Measurements from ENCODE around the gene KRTAP10-12.
"Not testable (repeated sequence)": the region's sequence is repeated elsewhere in the genome, so short reads cannot be mapped to it uniquely, and the experiment has no call there.

KRTAP10-12 gene, protein sequence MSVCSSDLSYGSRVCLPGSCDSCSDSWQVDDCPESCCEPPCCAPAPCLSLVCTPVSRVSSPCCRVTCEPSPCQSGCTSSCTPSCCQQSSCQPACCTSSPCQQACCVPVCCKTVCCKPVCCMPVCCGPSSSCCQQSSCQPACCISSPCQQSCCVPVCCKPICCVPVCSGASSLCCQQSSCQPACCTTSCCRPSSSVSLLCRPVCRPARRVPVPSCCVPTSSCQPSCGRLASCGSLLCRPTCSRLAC

DNA sequence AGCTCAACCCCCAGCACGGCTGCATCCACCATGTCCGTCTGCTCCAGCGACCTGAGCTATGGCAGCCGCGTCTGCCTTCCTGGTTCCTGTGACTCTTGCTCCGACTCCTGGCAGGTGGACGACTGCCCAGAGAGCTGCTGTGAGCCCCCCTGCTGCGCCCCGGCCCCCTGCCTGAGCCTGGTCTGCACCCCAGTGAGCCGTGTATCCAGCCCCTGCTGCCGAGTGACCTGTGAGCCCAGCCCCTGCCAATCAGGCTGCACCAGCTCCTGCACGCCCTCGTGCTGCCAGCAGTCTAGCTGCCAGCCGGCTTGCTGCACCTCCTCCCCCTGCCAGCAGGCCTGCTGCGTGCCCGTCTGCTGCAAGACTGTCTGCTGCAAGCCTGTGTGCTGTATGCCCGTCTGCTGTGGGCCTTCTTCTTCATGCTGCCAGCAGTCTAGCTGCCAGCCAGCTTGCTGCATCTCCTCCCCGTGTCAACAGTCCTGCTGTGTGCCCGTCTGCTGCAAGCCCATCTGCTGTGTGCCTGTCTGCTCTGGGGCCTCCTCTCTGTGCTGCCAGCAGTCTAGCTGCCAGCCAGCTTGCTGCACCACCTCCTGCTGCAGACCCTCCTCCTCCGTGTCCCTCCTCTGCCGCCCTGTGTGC lies at the start of gene KRTAP10-12:
TSS of gene KRTAP10-12 (plus strand) at position 1 of the 639 bp plus-strand sequence. CDS start at position 31, 30 bp downstream.
- not testable (repeated sequence) for DNase-seq

DNA sequence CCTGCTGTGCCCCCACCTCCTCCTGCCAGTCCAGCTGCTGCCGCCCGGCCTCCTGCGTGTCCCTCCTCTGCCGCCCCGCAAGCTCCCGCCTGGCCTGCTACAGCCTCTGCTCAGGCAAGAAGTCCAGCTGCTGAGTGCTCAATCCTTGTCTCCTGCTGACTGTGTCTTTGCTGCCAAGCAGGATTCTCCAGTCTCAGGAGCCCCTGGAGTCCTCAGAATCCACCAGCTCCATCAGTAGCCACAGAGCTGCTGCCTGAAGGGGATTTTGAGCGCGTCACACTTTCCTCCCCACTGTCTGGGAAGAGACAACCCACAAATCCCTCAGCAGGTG lies 49.8 kb upstream of the KRTAP10-12 start:
- DNase-seq, result no peak

DNA sequence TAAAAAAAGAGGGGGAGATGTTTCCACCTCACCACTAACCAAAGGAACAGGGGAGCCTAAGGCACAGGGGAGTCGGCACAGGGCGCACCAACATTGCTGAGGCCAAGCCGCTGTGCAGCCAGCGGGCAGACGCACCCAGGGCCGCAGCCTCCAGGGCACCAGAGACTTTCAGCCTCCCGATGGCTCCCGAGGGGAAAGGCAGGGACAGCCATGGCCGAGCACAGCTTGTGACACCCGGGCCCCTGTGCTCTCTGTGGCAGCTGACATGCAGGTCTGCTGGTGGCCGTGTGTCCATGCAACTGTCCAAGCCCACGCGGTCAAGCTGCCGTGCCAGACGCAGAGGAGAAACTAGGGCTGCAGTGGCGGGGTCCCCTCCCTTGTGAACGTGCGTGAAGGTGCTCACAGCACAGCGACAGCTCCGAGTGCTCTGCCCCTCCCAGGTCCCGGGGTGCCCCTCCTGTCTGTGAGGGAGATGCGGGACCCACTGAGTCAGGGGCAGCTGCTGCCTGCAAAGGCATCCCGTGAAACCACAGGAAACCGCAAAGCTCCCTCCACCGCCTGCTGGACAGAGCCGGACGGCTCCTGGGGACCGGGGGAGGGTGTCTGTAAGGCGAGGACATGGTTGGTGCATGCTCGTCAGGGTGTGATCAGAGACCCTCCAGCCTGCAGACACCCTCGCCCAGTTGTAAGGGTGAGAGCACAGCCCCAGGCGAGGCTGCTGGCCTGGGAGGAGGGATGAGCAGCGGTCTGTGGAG lies 48.2 kb upstream of the KRTAP10-12 start:
- DNase-seq, result no peak

DNA sequence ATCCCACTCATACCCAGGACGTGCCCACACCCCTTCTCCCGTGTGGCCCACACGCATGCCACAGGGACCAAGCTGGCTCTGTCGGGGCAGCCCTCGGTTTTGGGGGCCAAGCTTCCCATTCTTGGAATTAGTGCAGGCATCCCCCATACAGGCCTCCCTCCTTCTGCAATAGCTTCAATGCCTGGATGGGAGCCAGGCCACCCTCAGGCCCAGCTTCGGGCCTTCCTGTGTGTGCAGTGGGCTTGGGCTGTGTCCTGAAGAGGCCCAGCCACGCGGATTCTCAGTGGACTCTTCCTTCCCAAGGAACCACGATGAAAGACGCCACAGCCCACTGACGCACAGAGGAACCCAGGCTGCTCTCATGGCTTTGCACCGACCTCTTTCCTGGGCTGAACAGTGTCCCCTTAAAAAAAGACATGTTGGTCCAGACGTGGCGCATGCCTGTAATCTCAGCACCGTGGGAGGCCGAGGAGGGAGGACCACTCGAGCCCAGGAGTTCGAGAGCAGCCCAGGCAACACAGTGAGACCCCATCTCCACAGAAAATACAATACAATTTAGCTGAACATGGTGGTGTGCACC lies 47.4 kb upstream of the KRTAP10-12 start:
- DNase-seq, result no peak

DNA sequence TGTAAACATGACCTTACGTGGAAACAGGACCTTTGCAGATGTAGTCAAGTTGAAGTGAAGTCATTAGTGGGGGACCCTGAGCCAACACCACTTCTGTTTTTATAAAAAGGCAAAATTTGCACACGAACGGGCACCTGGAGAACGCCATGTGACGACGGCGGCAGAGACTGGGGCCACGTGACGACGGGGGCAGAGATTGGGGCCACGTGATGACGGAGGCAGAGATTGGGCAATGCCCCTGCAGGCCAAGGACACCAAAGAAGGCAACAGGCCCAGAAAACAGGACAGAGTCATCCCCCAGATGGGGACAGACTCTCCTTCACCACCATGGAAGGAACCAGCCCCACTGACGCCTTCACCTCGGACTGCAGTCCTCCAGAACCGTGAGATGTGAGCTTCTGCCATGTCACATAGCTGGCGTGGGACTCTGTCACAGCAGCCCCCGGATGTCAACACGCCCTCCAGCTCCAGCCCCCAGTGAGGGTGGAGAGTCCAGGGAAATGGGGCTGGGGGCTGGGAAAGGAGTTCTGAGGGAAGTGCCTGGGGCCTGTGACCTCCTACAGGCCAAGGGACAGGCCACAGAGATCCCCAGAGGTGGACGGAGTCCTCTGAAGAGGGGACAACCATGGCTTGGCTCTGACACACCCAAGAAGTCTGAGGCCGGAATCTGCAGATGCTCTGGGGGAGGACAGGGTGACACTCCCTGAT lies 46.6 kb upstream of the KRTAP10-12 start:
- DNase-seq, result no peak

DNA sequence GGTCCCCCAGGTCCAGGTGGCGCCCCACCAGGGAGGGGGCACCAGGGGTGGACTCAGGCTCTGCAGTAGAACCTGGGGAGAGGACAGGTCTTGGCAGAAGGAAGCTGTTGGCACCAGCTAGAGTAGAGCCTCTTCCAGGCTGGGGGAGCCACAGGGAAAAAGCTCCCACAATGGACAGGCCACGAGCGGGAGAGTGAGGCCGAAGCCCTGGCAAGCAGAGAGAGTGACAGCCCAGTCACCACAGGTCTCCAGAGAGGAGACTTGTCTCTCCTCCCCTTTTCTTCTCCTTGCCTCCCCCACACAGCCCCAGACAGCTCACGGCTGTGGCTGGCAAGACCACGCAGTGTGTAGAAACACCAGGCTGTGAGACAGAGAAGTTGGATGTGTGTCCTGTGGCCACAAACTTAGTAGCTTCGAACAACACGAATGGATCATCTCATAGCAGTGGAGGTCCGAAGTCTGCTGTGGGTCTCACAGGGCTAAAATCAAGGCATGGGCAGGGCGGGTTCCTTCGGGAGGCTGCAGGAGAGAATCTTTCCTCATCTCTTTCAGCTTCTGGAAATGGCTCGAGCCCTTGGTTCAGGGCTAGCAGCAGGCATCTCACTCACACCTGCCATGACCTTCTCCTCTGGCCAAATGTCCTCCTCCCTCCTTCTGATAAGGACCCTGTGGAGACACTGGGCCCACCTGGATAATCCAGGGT lies 45.8 kb upstream of the KRTAP10-12 start:
- DNase-seq, result no peak

DNA sequence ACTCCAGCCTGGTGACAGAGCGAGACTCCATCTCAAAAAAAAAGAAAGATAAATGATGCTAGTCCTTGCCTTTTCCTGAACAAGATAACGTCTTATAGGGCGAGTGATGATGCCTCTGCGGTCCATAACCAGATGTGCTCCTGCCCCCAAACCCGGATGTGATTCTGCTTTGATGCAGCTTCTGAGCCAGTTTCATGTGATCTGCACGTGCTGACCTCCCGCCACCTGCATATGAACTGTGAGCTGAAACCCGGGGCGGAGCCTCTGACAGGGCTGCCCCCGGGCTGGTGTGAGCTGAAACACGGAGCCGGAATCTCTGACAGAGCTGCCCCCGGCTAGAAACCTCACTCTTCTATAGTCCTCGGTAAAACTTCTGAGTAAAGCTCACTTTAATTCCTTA lies 43.8 kb upstream of the KRTAP10-12 start:
- no peak for DNase-seq

DNA sequence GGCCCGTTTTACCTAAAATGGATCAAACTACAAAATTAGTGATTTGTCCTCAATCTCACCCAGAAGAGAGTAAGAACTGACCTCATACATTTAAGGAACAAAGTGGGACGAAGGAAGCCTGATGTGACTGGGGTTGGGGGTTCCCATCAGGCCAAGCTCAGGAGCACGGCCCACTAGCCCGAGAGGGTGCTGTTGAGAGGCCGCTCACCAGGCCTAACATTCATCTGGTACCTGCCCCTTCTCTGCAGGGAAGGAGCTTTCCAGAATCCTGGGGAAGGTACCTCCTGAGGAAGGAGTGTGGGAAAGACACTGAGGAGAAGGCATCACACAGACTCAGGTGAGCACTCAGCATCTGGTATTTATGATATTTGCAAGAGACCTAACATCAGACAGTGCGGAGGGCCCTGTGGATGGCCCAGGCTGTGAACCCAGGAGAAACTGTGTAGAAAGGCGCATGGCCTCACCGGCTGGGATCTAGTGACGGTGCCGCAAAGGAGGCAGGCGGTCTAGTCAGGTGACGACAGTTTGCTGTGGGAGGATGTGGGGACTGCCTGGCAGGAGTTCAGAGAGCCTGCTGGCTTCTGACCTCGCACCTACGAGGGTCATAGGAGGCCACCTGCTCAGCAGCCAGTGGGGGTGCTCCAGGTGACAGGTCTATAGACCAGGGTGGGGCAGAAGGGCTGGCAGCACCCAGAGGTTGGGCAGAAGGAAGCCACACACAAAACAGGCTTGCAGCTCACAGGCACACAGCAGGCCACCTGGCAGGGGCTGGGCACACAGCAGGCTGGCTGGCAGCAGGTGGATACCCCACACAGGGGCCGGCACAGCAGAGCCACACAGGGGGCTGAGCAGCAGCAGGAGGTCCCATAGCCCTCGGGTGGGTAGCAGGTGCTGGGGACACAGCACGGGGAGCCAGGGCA lies 43.1 kb upstream of the KRTAP10-12 start:
- no peak for DNase-seq

DNA sequence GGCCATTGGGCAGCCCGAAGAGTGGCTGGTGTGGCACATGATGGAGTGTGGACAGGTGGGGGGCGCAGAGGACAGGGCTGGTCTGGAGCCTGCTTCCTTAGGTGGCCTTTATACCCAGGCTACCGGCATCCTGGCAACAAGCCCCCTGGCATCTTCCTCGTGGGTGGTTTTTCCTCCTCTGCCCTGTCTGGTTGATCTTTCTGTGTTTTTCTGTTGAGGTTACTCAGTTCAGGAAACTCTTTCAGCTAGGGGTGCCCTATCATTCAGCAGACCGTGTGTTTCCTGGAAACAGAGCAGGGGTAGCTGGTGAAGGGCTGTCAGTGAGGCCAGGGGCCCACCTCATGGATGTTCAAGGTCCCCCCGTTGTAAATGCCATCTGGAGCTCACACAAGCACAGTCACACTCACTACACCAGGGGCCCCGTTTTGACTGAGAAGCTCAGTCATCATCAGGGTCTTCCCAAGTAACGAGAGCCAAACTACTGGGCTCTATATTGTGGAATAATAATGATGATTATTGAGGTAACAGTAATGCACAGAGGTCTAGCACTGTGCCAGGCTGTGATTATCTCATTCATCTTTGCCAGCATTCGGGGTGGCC lies 42.3 kb upstream of the KRTAP10-12 start, which contains the start of gene KRTAP12-4:
TSS of gene KRTAP12-4 (minus strand) at position 84 of the 600 bp plus-strand sequence. CDS start at position 39, 45 bp downstream.
- DNase-seq, result no peak

DNA sequence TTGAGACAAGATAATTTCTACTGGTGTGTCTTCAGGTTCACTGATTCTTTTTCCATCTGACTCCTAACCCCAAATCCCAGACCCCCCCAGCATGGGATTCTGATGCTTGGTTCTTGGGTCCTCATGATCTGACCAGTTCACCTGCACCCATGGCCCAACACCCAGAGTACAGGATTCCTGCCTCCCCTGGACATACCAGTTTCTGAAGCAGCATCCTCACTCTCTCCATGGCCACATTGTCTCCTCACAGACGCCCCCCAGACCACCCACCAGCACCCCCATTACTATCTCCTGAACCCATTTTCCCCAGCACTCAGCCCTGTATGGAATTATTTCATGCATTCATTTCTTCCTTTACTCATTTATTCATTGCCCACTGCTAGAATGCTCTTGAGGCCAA lies 40.1 kb upstream of the KRTAP10-12 start:
- DNase-seq, result no peak

DNA sequence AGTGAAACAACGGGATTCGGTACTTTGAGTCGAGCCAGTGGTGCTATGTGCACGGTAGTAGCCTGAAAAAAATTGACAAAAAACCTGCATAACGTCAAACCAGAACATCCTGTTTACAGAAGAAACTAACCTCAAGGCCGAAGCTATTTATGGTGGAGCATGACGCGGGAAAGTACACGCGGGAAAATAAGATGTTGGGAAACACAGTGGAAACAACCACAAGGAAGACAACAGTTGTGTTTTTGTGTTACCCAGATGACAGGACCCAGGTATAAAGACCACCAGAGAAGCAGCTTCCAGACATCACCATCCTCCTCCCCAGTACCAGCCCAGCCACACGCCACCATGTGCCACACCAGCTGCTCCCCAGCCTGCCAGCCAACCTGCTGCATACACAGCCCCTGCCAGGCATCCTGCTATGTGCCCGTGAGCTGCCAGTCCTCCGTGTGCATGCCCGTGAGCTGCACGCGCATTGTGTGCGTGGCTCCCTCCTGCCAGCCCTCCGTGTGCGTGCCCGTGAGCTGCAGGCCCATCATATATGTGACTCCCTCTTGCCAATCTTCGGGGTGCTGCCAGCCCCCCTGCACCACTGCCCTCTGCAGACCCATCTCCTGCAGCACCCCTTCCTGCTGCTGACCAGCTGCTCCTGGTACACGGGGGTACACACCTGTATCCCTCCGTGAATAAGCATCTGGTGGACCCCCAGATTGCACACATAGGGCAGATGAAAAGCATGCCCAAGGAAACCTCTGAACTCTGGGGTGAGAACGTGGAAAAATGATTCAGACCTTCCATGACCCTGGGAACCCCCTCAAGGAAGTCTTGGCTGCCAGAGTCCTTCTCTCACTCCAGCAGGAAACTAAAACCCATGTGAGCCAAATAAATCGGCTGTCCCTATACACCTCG lies 39.1 kb upstream of the KRTAP10-12 start, which contains the start of gene KRTAP12-3:
TSS of gene KRTAP12-3 (plus strand) at position 298 of the 906 bp plus-strand sequence. CDS start at position 346, 48 bp downstream.
- DNase-seq, result no peak

DNA sequence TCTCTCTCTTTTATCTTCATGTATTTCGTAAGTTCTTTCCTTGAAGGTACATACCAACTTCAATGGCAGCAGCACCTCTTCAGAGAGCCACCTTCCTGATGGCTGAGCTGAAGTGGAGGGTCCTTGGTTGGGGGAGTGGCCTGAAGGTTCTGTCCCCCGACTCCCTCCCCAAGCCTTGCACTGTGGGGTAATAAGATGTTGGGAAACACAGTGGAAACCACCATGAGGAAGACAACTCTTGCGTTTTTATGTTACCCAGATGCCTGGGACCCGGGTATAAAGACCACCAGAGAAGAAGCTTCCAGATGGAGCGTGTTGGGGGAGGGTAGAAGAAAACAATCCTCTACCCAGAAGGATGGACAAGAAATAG lies 38.4 kb upstream of the KRTAP10-12 start:
- no peak for DNase-seq

DNA sequence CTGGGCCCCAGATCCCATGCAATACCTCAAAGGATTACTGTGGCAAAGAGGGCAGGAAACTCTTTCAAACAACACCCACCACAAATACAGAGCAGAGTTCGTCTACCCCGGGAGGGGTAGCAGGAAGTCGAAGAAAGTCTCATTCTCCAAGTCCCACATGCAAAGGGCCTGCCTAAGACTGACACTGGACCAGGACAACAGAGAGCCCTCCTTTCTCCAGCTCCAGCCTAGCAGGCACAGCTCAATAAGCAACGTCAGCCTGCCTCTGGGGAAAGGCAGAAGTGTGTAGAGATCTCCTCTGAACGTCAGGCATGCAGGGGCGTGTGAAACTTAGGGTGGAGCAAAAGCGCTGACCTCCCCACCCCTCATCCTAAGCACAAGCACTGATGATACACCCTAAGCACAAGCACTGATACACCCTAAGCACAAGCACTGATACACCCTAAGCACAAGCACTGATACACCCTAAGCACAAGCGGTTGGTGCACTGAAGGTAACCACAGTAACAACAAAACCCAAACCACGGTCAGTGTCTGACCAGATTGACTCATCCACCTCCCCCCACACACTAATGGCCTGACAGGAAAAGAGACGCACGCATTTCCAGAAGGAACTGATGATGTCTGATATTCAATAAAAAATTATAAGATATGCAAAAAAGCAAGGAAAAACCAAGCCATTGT lies 37.9 kb upstream of the KRTAP10-12 start:
- DNase-seq, result no peak

DNA sequence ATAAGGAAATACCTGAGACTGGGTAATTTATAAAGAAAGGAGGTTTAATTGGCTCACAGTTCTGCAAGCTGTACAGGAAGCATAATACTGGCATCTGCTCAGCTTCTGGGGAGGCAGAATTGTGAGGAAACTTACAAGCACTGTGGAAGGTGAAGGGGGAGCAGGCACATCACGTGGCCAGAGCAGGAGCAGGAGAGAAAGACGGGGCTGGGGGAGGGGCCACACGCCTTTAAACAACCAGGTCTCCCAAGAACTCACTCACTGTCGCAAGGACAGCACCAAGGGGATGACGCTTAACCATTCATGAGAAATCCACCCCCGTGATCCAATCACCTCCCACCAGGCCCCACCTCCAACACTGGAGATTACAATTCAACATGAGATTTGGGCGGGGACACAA lies 35.4 kb upstream of the KRTAP10-12 start:
- not testable (repeated sequence) for DNase-seq

DNA sequence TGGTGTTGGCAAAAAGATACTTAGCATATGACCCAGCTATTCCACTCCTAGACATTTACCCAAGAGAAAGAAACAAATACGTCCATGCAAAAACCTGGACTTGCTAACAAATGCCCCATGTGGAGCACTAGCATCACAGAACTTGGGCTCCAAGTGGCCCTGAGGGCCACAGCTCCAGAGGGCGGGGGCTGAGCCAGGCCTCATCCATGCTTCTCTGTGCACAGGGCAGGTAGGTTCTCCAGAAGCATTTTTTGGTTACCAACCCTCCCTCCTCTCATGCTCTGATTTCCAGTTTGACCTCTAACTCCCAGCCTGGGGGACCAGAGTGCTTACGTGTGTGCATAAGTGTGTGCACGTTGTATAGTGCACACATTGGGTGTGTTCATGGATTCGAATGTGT lies 32.3 kb upstream of the KRTAP10-12 start:
- no peak for DNase-seq

DNA sequence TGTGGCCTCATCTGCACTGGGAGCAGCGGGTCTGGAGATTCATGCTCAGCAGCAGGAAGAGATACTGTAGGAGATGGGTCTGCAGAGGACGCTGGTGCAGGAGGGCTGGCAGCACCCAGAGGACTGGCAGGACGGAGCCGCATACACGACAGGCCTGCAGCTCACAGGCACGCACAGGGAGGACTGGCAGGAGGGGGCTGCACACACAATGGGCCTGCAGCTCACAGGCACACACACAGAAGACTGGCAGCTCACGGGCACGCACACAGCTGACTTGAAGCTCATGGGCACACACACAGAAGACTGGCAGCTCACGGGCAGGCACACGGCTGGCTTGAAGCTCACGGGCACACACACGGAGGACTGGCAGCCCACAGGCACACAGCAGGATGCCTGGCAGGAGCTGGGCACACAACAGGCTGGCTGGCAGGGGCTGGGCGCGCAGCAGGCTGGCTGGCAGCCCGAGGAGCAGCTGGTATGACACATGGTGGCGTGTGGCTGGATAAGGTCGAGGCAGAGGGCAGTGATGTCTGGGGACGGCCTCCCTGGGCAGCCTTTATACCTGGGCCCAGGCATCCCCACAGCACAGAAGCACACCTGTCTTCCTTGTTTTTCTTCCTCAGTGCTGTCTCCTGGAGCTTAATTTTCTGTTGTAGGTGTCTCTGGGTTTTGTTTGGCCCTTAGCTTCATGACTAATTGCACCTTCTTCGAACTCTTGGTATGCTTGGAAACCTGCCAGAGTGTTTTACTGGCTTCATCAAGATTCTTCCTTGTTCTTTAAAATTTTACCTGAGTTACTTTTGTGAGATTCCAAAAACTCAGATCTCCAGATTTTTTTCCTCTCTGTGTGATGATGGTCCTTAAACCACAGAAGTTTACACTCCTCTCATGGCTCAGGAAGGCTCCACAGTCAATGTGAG lies 30.3 kb upstream of the KRTAP10-12 start, which contains the start of gene KRTAP12-2:
TSS of gene KRTAP12-2 (minus strand) at position 527 of the 920 bp plus-strand sequence. CDS start at position 486, 41 bp downstream.
- no peak for DNase-seq

DNA sequence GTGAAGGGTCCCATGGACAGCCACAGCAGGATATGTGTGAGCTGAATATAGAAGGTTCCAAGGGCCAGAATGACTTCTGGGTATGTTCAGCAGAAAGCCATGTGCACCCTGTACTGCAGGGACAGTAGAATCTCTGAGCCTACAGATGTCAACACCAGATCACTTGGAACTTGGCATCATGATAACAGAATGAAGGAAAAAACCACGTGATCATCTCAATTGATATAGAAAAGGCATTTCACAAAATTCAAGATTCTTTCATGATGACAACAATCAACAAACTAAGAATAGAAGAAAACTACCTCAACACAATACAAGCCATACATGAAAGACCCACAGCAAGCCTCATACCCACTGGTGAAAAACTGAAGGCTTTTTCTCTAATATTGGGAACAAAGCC lies 29.4 kb upstream of the KRTAP10-12 start:
- DNase-seq, result no peak

All from activated T-cell treated with anti-CD3 and anti-CD28 coated beads for 4 hours (primary cell).